Lower leg skin (tissue), 3 donors: ENCODE measurements around the gene USP13.

Experiments
- CTCF ChIP-seq, 3 donors: fragments of 450-650 bp; IDR thresholded peaks; one replicate each; pipeline ENCODE4 v1.5.1; 2016; ENCODE audit warnings: antibody characterized with exemption in 3 of 3, mild to moderate bottlenecking in 3 of 3, moderate library complexity in 2 of 3
- POLR2A ChIP-seq, 2 donors: fragments of 450-650 bp; IDR thresholded peaks; one replicate each; pipeline ENCODE4 v1.6.1; 2016 to 2017; ENCODE audit warnings: antibody characterized with exemption in 2 of 2, mild to moderate bottlenecking in 1 of 2, moderate library complexity in 1 of 2

GRCh38 chr3:179604321-179605078 lies 48.3 kb upstream of the USP13 start, which contains the start of the genes MRPL47 and NDUFB5:
- TF ChIP-seq CTCF (IDR thresholded peaks at IDR 0.05) (no peak), POLR2A (IDR thresholded peaks at IDR 0.05) (no peak)
